HL-60/S4 treated with phorbol 12-myristate 13-acetate at 8.2 ng/mL for 4 days and 3 days (cell line): ENCODE data around the gene GRIA1.

Experiments
- in situ Hi-C: fragments of 300-500 bp; cut with MboI; formaldehyde crosslinking; loops from 2 replicates; pipeline ENCODE4 v1.15.0; 2022; ENCODE audit warnings: low sequenced_read_pairs

The GRIA1 gene

DNA sequence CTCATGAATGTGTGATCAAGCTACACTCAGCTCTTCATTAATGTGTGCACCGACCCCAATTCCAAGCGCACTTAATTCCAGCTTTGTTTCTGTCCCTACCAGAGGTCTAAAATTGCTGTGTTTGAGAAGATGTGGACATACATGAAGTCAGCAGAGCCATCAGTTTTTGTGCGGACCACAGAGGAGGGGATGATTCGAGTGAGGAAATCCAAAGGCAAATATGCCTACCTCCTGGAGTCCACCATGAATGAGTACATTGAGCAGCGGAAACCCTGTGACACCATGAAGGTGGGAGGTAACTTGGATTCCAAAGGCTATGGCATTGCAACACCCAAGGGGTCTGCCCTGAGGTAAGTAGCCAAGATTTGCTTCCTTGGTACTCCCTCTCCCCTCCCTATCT, 279.6 kb downstream of the GRIA1 start:
- in situ Hi-C loops: no loop called here

- in situ Hi-C loops: no loop called here
Measured at GRCh38 chr5:153774686-153775085, 284.2 kb downstream of the GRIA1 start.

GRCh38 chr5:153775923-153776322, 285.5 kb downstream of the GRIA1 start:
- in situ Hi-C loops: no loop called here

- in situ Hi-C loops: no loop called here
Measured at GRCh38 chr5:153777681-153778581, 287.5 kb downstream of the GRIA1 start.

- in situ Hi-C loops: no loop called here
Measured at GRCh38 chr5:153779836-153780235, 289.4 kb downstream of the GRIA1 start.

DNA sequence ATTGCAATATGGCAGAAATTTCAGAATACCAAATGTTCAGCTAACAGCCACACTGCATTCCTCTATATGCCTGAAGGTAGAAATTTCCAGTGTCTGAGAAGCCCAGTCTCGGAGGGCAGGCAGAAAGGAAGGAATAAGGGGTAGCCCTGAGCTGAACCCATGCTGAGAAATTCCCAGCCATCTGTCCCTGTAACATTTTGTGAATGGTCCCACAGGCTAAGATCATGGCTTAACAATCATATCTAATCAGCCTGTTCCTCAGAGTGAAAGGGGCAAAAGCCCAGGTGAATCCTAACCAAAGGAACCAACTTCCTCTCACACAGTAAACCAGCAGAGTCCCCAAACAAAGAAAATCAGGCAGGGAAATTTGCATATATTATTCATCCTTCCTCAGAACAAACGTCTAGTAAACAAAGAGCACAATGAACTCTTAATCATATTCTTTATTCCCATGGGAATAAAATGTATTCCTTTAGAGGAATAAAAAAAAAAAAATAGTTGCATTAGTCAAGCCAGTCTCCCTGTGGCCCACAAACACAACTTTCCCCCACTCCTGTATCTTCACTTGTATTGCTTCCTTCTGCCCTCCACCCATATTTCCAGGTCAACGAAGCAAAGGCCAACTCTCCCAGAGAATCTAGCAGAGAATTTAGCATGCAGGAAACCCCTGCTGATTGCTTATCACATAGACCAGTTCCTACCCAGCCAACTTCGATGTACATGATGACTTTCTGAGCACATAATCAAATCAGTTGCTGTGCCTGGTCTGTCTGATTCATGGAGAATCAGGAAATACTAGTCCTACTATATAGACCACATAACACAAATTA, 290.6 kb downstream of the GRIA1 start:
- in situ Hi-C loops: no loop called here

DNA sequence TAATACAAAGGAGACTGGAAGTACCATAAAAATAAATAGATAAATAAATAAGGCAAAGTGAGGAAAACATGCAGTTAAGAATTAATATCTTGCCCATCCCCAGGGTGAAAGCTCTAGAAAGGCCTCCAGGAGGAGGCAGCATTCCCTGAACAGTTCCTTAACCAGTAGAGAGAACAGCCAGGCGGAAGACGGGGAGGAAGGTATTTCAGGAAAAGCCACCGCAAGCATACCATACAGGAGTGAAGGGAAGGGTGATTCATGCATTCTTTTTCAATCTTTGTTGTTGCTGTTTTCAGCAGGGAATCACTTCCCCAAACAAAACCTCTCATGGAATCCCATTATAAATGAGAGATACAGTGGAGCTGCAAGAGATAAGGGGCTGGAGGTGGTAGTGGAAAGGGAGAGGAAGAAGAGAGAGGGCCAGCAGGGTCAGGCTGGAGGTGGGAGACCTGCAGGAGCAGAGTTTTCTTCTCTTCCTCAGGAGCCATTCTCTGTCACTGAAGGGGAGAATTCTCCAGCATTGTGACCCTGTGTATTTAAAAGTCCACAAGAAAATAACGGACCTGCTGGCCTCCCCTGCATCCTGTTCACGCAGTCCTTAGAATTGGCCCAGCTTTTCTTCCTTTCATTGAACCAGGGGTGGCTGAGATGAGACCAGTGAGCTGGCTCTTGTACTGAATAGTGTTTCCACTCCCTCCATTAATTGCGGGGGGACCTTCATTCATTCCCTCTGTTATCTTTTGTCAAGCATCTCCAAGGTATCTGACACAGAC, 292.3 kb downstream of the GRIA1 start:
- in situ Hi-C loops: no loop called here

DNA sequence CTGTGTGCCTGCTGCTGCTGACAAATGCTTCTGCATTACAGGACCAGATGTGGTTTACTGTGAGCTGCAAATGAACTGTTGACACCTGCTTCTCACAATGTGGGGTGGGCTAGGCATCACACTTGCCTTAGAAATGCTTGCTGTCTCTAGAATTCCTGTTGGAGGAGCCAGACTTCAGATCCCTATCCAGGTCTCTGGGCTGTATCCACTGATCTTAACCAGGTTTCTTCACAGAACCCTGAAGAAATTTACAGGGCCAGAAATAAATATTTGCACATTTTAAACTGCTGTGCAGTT, 292.8 kb downstream of the GRIA1 start:
- in situ Hi-C loops: no loop called here

DNA sequence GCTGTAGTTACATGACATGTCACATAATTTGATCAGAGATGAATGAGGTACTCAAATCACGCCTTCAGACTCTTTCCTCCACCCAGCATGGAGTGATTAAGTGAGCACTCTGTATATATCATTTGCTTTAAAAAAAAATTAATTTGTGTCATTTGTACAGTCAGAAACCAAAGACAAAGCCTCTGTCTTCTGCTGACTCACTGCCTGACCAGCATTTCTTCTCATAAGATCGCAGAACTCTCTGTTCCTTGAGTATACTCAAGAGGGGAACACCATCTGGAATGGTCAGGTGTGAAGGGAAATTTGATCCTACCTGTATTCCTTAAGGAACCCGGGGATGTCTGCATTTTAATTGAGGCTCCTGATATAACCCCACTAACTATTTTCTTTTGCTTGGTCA, 293.8 kb downstream of the GRIA1 start:
- in situ Hi-C loops: no loop called here

GRCh38 chr5:153791339-153791738, 300.9 kb downstream of the GRIA1 start:
- in situ Hi-C loops: no loop called here

- in situ Hi-C loops: no loop called here
Measured at GRCh38 chr5:153792305-153792704, 301.8 kb downstream of the GRIA1 start.

DNA sequence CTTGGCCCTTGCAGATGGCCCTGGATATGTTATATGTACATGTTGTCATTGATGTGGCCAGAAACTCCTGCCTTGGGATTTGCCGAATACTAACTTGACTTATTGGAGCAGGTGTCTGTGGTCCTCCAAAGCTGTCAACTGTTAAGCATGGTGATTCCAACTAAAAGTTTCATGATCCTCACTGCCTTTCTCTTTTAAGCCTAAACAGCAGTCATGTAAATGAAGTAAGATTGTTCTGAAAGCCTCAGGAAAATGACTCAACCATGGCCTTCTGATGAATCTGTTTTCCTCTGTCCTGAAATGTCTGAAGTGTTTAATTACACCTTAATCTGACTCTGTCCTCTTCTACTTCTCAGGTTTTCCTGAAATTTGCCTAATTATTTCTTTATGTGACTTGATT, 303.2 kb downstream of the GRIA1 start:
- in situ Hi-C loops: no loop called here

DNA sequence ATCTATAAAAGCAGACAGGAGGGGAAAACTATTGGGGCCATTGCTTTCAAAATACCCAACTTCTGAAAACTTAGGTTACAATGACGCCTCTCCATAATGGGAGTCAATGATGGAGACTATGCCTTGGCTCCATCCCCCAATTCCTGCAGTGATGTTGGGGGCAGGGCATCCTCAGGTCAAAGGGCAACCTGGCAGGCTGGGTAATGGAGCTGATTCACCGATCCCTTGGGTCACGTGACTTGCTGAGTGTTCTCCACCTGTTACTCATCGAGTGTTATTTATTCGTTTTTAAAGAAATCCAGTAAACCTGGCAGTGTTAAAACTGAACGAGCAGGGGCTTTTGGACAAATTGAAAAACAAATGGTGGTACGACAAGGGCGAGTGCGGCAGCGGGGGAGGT, 303.9 kb downstream of the GRIA1 start:
- in situ Hi-C loops: no loop called here

DNA sequence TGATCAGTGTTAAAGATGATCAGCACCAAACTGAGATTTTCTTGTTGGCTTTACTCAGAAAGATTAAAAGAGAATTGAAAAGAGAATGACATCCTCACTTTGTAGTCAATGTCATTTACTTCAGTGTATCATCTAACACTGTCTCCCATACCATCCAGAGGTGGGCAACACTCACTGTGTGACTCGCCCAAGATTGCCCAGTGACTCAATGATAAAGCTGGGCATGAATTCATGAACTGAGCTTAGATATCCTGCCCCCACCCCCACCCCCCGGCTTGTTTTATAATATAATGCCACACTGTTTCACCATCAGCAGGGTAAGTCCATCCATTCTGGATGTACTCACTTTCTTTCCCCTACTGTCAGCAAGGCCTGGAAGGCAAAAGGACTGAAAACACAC, 306.1 kb downstream of the GRIA1 start:
- in situ Hi-C loops: no loop called here

DNA sequence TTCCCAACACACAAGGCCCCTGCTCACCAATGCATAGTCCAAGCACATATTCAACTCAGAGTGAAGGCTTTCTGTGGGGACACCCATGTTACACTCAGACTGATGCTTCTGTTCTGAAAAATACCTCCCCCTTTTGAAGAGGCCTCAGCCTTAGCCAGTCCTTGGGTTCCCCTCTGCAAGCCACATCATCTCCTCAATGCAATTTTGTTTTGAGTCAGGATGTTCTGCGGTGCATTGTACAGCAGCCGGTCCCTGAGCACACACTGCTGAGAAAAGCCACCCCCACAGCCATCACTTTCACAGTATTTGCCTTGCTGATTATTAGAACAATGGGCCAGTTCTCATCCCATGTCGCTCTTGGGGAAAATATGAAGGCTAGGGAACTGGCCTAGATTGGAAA, 307.0 kb downstream of the GRIA1 start:
- in situ Hi-C loops: no loop called here

- in situ Hi-C loops: no loop called here
Measured at GRCh38 chr5:153798830-153799229, 308.4 kb downstream of the GRIA1 start.

GRCh38 chr5:153799466-153799865, 309.0 kb downstream of the GRIA1 start:
- in situ Hi-C loops: no loop called here

- in situ Hi-C loops: no loop called here
Measured at GRCh38 chr5:153802050-153802821, 311.8 kb downstream of the GRIA1 start.

DNA sequence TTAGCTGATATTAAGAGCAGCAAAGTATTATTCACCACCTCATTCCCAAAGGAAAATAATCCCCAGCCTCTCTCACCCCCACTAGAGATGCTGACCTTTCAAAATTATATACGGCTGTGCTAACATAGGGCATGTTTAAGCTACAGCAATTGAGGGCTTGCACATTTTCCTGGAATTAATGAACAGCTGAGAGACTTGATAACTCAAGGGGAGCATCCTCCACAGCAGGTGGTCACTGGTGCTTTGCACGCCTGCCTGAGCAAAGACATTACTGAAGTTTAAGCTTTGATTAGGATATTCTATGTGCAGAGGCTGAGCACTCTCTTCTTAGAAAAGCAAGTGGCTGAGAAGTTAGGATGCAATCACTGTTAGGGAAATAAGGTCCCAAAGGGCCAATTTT, 317.3 kb downstream of the GRIA1 start:
- in situ Hi-C loops: no loop called here

DNA sequence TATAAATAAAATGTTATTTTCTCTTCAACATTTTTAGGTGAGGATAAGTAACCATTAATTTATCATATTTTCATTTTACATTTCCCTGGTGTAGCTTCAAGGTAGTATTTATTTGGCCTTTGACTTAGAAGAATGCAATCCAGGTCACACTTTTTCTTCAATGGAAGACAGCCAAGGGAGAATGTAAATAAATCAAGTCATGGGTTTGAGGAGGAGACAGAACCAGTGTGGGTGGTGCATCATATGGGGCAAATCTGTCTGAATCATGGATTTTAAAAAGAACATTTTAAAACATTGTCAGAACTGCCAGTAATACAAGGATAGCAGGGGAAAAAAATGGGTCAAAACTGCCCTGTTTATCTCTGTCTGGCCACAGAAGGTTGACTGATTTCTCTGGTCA, 318.7 kb downstream of the GRIA1 start:
- in situ Hi-C loops: no loop called here

- in situ Hi-C loops: no loop called here
Measured at GRCh38 chr5:153813901-153814300, 323.4 kb downstream of the GRIA1 start.
